AG10803 (cell line): ENCODE results near the gene METRN.

Source experiments
- DNase-seq: peaks from one replicate; pipeline ENCODE4 v3.0.0; 2010; ENCODE audit warnings: low read depth
- H3K4me3 ChIP-seq: 2 replicates; pipeline ENCODE4 v1.5.1; 2011; ENCODE audit warnings: mild to moderate bottlenecking, low read length, control low read depth
- CTCF ChIP-seq: conservative IDR thresholded peaks from 2 replicates; pipeline ENCODE4 v1.5.1; 2011; ENCODE audit warnings: mild to moderate bottlenecking, low read length, control low read depth, inconsistent platforms

The METRN gene

GRCh38 chr16:766820-767640 lies 52.1 kb downstream of the METRN start:
- TF ChIP-seq CTCF, result no peak
- H3K4me3 ChIP-seq, result no peak overlapping the region
- DNase-seq, result no peak

GRCh38 chr16:767743-768235 lies 52.9 kb downstream of the METRN start:
- no peak for DNase-seq
- no peak for TF ChIP-seq CTCF

GRCh38 chr16:768428-768827 lies 53.5 kb downstream of the METRN start:
- TF ChIP-seq CTCF, result no peak
- H3K4me3 ChIP-seq, result no peak overlapping the region
- DNase-seq, result no peak

More at GRCh38 chr16:767743-768235, 52.9 kb downstream of the METRN start:
- no peak overlapping the region for H3K4me3 ChIP-seq
